Measurements from ENCODE around the gene CS.
"Not testable (repeated sequence)": the region's sequence is repeated elsewhere in the genome, so short reads cannot be mapped to it uniquely, and the experiment has no call there.

The CS gene

GRCh38 chr12:56336361-56337167 is 36.4 kb upstream of the CS start:
- peaks cover 71% of the 10 kb centered on the region for H3K4me1 ChIP-seq (ENCODE audit: low read depth, poor library complexity, severe bottlenecking)

GRCh38 chr12:56335527-56335926 is 35.4 kb upstream of the CS start:
- H3K27ac ChIP-seq; H3K79me2 ChIP-seq (ENCODE audit: insufficient read depth, low read depth); H3K27me3 ChIP-seq (ENCODE audit: insufficient read depth, low read depth); H3K4me2 ChIP-seq; H3K36me3 ChIP-seq (ENCODE audit: insufficient read depth); H4K20me1 ChIP-seq (ENCODE audit: insufficient read depth); H2AFZ ChIP-seq (ENCODE audit: low read depth); H3K4me3 ChIP-seq (IDR thresholded peaks at IDR 0.05; ENCODE audit: insufficient read depth, low read depth, low read length); H3K9ac ChIP-seq: not testable (repeated sequence)
- peaks cover 65% of the 10 kb centered on the region for H3K4me1 ChIP-seq (ENCODE audit: low read depth, poor library complexity, severe bottlenecking)

More at GRCh38 chr12:56336361-56337167, 36.4 kb upstream of the CS start:
- H2AFZ ChIP-seq (ENCODE audit: low read depth): no peak overlapping the region
- no peaks in the 10 kb centered on the region for H4K20me1 ChIP-seq (ENCODE audit: insufficient read depth)
- H3K27ac ChIP-seq: no peak overlapping the region
- H3K4me2 ChIP-seq: peak overlapping the region; percentile 2; the same call in 1 of the 2 replicates
- TF ChIP-seq, protein P1, sequence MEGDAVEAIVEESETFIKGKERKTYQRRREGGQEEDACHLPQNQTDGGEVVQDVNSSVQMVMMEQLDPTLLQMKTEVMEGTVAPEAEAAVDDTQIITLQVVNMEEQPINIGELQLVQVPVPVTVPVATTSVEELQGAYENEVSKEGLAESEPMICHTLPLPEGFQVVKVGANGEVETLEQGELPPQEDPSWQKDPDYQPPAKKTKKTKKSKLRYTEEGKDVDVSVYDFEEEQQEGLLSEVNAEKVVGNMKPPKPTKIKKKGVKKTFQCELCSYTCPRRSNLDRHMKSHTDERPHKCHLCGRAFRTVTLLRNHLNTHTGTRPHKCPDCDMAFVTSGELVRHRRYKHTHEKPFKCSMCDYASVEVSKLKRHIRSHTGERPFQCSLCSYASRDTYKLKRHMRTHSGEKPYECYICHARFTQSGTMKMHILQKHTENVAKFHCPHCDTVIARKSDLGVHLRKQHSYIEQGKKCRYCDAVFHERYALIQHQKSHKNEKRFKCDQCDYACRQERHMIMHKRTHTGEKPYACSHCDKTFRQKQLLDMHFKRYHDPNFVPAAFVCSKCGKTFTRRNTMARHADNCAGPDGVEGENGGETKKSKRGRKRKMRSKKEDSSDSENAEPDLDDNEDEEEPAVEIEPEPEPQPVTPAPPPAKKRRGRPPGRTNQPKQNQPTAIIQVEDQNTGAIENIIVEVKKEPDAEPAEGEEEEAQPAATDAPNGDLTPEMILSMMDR (conservative IDR thresholded peaks at IDR 0.05; ENCODE audit: low read depth, low read length): no peak
- no peaks in the 10 kb centered on the region for H3K36me3 ChIP-seq (ENCODE audit: insufficient read depth)
- no peaks in the 10 kb centered on the region for H3K27me3 ChIP-seq (ENCODE audit: insufficient read depth, low read depth)
- H3K79me2 ChIP-seq (ENCODE audit: insufficient read depth, low read depth): 0 out of 2 replicates have a peak, but pooled peaks cover 5% of the 10 kb centered on the region
- H3K9ac ChIP-seq: no peak overlapping the region
- H3K4me3 ChIP-seq (IDR thresholded peaks at IDR 0.05; ENCODE audit: insufficient read depth, low read depth, low read length): no peak overlapping the region

- H3K4me2 ChIP-seq: peak overlapping the region; percentile 72
- H3K27me3 ChIP-seq (ENCODE audit: insufficient read depth, low read depth): no peaks in the 10 kb centered on the region
- 0 out of 2 replicates have a peak, but pooled peaks cover 5% of the 10 kb centered on the region for H3K79me2 ChIP-seq (ENCODE audit: insufficient read depth, low read depth)
- H4K20me1 ChIP-seq (ENCODE audit: insufficient read depth): no peaks in the 10 kb centered on the region
- H3K4me1 ChIP-seq (ENCODE audit: low read depth, poor library complexity, severe bottlenecking): peaks cover 54% of the 10 kb centered on the region
- peak overlapping the region; percentile 54 for H3K4me3 ChIP-seq (IDR thresholded peaks at IDR 0.05; ENCODE audit: insufficient read depth, low read depth, low read length)
- TF ChIP-seq, protein P1 (conservative IDR thresholded peaks at IDR 0.05; ENCODE audit: low read depth, low read length): peak; percentile 20; the same call in 1 of the 2 replicates
- H2AFZ ChIP-seq (ENCODE audit: low read depth): peak overlapping the region; percentile 90
- no peaks in the 10 kb centered on the region for H3K36me3 ChIP-seq (ENCODE audit: insufficient read depth)
- peak overlapping the region; percentile 79 for H3K9ac ChIP-seq
- peak overlapping the region; percentile 78 for H3K27ac ChIP-seq
Observed at GRCh38 chr12:56334490-56334793, 34.3 kb upstream of the CS start.

DNA sequence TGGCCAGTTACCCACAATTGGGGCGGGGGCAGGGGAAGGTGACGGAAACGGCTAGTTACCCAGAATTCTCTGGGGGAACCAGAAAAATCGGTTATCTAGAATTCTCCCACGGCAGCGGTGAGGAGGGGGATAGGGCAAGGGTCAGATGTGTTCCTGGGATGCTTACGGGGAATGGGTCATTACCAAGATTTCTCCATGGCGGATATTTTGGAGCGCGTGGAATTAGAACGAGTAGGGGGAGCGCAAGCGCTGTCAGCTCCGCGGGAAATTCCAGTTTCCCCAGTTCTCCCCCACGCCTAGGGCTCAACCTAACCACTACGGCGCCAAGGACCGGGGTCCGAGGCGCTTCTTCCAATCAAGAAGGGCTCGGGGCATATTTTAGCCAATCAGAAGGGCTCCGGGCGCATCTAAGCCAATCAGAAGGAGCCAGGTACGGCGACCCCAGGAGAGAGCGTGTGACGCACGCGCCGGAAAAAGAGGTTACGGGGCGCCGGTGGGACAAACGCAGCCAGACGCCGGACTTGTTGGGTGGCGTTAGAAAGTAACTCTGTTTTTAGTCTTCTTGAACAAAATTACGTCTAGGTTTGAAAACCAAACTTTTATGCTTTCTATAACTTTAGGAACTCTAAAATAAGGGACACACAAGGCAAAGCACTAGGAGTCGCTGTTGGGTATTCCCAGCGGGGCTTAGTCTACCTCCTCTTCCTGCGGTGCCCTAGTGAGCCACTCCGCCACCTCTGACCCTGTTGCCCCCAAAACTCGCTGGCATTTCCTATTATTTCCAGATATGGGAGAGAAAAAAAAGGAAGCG is 33.8 kb upstream of the CS start, which contains the start of gene PAN2:
TSS of gene PAN2 (minus strand) at position 322 of the 811 bp plus-strand sequence. CDS start 906 bp downstream, outside the sequence.
- H3K36me3 ChIP-seq (ENCODE audit: insufficient read depth): no peaks in the 10 kb centered on the region
- H3K9ac ChIP-seq: peak within 1 kb of the TSS; percentile 79
- H2AFZ ChIP-seq (ENCODE audit: low read depth): peak within 1 kb of the TSS; percentile 90
- H4K20me1 ChIP-seq (ENCODE audit: insufficient read depth): no peaks in the 10 kb centered on the region
- TF ChIP-seq, protein P1 (conservative IDR thresholded peaks at IDR 0.05; ENCODE audit: low read depth, low read length): peak; percentile 88
- H3K27ac ChIP-seq: peak within 1 kb of the TSS; percentile 78
- H3K27me3 ChIP-seq (ENCODE audit: insufficient read depth, low read depth): no peaks in the 10 kb centered on the region
- peak within 1 kb of the TSS; percentile 72 for H3K4me3 ChIP-seq (IDR thresholded peaks at IDR 0.05; ENCODE audit: insufficient read depth, low read depth, low read length)
- peak within 1 kb of the TSS; percentile 97 for H3K4me2 ChIP-seq
- peaks cover 49% of the 10 kb centered on the region for H3K4me1 ChIP-seq (ENCODE audit: low read depth, poor library complexity, severe bottlenecking)
- H3K79me2 ChIP-seq (ENCODE audit: insufficient read depth, low read depth): 0 out of 2 replicates have a peak, but pooled peaks cover 5% of the 10 kb centered on the region

Measured in KMS-11 (cell line).